ENCODE measurements around the gene C11orf21.
A peak's percentile ranks its signal among the peaks of the same experiment; 100 is the strongest.

C11orf21 gene

GRCh38 chr11:2320568-2321310 lies 19.0 kb upstream of the C11orf21 start:
- no peak for DNase-seq (ENCODE audit: low read depth in 2 of 2)

GRCh38 chr11:2319791-2320472 lies 18.2 kb upstream of the C11orf21 start:
- no peak for DNase-seq (ENCODE audit: low read depth in 2 of 2)

GRCh38 chr11:2318707-2319106 lies 17.0 kb upstream of the C11orf21 start:
- no peak for DNase-seq (ENCODE audit: low read depth in 2 of 2)

- no peak for DNase-seq (ENCODE audit: low read depth in 2 of 2)
Measured at GRCh38 chr11:2318123-2318522, 16.4 kb upstream of the C11orf21 start.

- DNase-seq (ENCODE audit: low read depth in 2 of 2), result no peak
Measured at GRCh38 chr11:2317354-2318050, 15.8 kb upstream of the C11orf21 start.

- DNase-seq (ENCODE audit: low read depth in 2 of 2), result no peak
Measured at GRCh38 chr11:2316963-2317244, 15.2 kb upstream of the C11orf21 start.

- DNase-seq (ENCODE audit: low read depth in 2 of 2), result no peak
Measured at GRCh38 chr11:2316169-2316962, 14.6 kb upstream of the C11orf21 start.

GRCh38 chr11:2315395-2316168 lies 13.9 kb upstream of the C11orf21 start:
- DNase-seq (ENCODE audit: low read depth in 2 of 2), result no peak

GRCh38 chr11:2314525-2315394 lies 13.0 kb upstream of the C11orf21 start:
- peak; percentile 77 for DNase-seq (ENCODE audit: low read depth in 2 of 2)

- no peak for DNase-seq (ENCODE audit: low read depth in 2 of 2)
Measured at GRCh38 chr11:2314136-2314524, 12.4 kb upstream of the C11orf21 start.

GRCh38 chr11:2313051-2313951 lies 11.6 kb upstream of the C11orf21 start:
- DNase-seq (ENCODE audit: low read depth in 2 of 2), result no peak

- DNase-seq (ENCODE audit: low read depth in 2 of 2), result no peak
Measured at GRCh38 chr11:2312232-2313042, 10.7 kb upstream of the C11orf21 start.

- no peak for DNase-seq (ENCODE audit: low read depth in 2 of 2)
Measured at GRCh38 chr11:2311353-2312133, 9.8 kb upstream of the C11orf21 start.

- no peak for DNase-seq (ENCODE audit: low read depth in 2 of 2)
Measured at GRCh38 chr11:2310786-2311352, 9.2 kb upstream of the C11orf21 start.

GRCh38 chr11:2310073-2310785 lies 8.5 kb upstream of the C11orf21 start:
- DNase-seq (ENCODE audit: low read depth in 2 of 2), result no peak

- DNase-seq (ENCODE audit: low read depth in 2 of 2), result no peak
Measured at GRCh38 chr11:2309251-2310072, 7.7 kb upstream of the C11orf21 start.

All from fibroblast of skin of left quadriceps (primary cell).